Activated gamma-delta T cell treated with Interleukin-2 at 50 U/mL for 16 hours (primary cell): Measurements from ENCODE around the gene ABHD5.

Source experiments
- DNase-seq: peaks from one replicate; pipeline ENCODE4 v3.0.0-alpha.2; 2020

The ABHD5 gene

GRCh38 chr3:43686333-43686699 is 4.4 kb upstream of the ABHD5 start:
- no peak for DNase-seq

DNA sequence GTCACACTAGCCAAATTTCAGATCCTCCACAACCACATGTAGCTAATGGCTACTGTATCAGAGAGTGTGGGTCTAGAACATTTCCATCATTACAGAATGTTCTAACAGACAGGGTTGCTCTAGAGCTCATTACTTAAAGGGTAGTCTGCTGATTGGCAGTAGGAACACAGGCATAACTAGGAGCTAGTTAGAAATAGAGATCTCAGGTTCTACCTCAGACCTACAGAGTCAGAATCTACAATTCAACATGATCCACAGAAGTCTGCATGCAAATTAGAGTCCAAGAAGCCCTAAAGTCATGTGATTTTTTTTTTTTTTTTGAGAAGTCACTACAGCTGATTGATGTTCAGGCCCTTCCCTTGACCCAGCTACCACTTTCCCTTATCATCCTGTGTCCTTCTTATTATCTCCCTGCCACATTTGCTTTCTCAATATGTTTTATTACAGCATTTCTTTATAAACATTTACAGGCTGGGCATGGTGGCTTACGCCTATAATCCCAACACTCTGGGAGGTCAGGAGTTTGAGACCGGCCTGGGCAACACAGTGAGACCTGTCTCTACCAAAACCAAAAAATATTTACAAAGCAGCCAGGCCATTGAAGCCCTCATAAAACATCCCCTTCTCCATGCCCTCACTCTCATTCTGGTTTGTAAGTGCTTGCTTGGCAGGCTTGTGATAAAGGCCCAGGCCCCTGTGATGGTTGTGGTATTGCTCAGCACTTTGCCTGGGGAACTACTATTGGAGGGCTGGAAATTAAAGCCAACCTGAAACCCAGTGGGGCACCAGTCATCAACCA is 3.8 kb upstream of the ABHD5 start:
- no peak for DNase-seq

DNA sequence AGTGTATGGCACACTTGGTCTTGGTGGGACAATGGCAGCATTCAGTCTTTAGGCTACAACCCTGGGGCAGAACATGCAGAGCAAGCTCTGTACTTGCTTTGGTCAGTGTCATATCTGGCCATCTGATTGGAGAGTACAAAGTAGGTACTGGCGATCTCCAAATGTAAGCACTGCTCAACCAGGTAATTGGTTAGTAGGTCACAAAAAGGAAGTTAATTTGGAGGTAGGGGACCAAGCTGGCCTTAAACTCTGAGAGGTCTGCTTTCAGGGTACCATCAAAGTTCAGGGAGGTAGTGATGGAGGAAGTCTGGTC is 3.3 kb upstream of the ABHD5 start:
- no peak for DNase-seq

- DNase-seq = no peak
Measured at GRCh38 chr3:43688245-43688650, 2.5 kb upstream of the ABHD5 start.

DNA sequence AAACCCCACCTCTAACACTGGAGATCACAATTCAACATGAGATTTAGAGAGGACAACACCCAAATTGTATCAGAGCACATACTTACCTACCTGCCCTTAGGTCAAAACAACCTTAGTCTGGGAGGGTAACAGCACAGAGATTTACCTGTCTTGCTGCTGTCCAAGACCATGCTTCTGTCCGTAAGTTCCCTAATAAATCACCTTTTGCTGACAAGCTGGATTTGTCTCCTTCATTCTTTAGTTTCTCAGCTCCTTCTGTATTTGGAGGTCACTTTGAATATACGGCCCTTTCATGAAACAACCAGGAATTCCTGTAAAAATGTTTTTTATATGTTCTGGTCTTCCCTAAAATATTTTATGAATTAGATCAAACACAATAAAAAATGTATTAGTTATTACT is 1.6 kb upstream of the ABHD5 start:
- no peak for DNase-seq

DNA sequence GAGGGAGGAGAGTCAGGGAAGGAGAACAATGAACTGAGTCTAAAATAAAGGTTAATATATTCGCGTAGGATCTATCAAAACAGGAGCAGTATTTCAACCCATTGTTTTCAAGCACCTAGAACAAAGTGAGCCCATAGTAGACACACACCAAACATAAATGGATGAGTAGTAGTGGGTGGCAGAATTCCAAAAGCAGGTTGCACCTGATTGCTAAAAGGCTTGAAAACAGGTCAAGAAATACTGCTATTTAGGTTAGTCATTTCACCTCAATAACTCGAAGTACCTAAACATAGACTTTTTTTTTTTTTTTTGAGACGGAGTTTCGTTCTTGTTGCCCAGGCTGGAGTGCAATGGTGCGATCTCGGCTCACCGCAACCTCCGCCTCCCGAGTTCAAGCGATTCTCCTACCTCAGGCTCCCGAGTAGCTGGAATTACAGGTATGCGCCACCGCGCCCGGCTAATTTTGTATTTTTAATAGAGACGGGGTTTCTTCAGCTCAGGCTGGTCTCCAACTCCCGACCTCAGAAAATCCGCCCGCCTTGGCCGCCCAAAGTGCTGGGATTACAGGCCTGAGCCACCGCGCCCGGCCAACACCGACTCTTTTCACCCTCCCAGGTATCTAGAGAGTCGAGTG is 855 bp upstream of the ABHD5 start:
- DNase-seq = no peak

GRCh38 chr3:43691120-43691995 is 620 bp downstream of the ABHD5 start:
- DNase-seq = peak; percentile 28

GRCh38 chr3:43692085-43692855 is 1.5 kb downstream of the ABHD5 start:
- DNase-seq = no peak

- no peak for DNase-seq
Measured at GRCh38 chr3:43692971-43693370, 2.2 kb downstream of the ABHD5 start.

GRCh38 chr3:43693594-43693993 is 2.9 kb downstream of the ABHD5 start:
- DNase-seq = no peak

DNA sequence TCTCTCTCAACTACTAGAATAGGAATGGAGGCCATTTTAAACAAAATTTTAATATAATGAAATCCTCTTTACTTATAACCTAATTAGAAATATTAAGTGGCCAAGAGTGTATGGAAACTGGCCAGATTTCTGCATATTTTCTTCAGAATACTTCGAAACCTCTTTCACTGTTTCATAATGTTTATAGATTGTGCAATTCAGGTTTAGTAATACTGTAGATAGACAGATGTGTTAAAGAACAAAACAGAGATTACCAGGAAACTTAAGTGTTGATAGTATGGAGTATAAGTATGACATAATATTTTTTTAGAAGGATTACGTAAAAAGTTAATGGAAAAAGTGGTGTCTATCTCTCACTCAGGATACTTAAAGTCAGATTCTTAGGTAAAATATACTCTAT is 4.7 kb downstream of the ABHD5 start:
- DNase-seq = no peak

DNA sequence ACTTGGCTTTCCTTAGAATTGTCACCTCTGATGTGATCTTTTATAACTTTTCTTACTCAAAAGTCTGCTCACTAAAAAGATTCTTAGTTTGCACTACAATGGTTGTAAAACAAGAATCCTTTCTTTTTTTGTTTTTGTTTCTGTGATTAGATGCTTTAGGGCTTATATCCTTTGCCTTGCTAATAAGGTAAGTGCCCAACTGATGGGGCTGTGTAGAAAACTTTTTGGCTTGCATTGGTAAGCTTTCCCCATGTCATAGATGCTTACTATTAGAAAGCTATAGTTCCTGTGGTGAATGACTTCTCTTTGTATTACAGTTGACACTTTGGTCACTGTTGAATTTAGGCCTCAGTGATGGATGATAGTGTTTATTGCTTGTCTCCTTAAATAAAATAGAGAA is 5.1 kb downstream of the ABHD5 start:
- no peak for DNase-seq

DNA sequence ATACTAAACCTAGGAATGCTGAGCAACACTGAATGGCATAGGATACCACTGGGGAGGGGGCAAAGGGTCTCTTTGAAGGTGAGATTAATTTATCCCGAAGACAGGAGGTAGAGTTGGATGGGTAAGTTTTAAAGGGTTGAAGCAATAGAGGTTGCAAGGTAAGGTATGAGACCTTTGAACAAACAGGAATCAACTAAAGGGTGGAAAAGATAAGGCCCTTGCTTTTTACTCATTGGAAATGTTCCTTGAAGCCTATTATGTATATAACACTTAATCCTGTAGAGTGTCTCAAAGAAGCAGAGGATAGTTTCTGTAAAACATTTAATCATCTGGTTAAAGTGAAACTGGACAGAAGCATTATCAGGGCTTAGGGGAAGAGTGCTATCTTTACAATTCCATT is 5.7 kb downstream of the ABHD5 start:
- DNase-seq = no peak

GRCh38 chr3:43696881-43697280 is 6.1 kb downstream of the ABHD5 start:
- DNase-seq = no peak

- DNase-seq = no peak
Measured at GRCh38 chr3:43699864-43700263, 9.1 kb downstream of the ABHD5 start.

GRCh38 chr3:43704697-43705096 is 14.0 kb downstream of the ABHD5 start:
- DNase-seq = no peak

DNA sequence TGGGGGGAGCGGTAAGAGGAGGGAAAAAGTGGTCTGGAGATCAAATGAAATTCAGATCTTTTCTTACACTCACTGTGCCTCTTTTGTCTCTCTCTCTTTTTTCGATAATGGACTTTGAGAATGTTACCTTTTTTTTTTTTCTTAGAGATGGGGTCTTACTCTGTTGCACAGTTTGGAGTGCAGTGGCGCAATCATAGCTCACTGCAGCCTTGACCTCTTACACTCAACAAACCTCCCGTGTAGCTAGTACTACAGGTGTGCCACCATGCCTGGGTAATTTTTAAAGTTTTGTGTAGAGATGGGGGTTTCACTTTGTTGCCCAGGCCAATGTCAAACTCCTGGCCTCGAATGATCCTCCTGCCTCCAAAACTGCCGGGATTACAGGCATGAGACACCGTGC is 15.6 kb downstream of the ABHD5 start:
- DNase-seq = no peak

DNA sequence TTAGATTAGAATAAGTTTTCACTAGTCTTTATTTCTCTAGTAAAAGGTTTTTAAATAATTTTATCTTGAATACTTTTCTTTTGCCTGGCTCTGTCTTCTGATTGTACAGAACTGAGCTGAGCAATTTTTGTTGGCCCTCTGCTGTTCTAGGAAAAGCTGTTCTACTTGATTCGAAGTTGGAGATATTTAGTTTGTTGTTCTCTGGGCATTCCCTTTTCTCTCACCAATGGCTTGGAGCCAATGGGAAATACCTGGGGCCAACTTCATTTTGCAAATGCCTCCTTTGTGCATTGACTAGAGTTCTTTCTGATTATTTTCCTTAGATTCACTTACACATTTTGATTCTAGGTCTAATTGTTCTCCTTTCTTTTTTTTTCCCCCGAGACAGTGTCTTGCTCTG is 16.5 kb downstream of the ABHD5 start:
- no peak for DNase-seq

DNA sequence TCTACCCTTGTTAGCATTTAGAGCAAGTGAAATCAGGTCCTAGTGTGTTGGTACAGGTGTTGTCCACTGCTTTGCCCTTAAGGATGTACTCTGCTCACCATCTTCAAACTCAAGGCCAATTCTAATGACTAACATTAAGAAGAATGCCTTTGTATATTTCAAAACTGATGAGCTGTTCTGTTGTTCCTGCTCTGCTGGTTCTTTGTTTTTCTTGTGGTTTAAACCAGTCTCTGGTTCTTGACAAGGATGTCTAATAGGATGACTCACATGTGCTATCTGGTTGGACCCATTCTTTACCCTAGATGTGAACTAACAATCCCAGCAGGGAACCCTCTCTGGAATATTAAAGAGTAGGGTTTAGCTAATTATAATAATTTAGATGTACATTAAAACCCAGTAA is 17.3 kb downstream of the ABHD5 start:
- no peak for DNase-seq

- DNase-seq = no peak
Measured at GRCh38 chr3:43709022-43709421, 18.3 kb downstream of the ABHD5 start.

DNA sequence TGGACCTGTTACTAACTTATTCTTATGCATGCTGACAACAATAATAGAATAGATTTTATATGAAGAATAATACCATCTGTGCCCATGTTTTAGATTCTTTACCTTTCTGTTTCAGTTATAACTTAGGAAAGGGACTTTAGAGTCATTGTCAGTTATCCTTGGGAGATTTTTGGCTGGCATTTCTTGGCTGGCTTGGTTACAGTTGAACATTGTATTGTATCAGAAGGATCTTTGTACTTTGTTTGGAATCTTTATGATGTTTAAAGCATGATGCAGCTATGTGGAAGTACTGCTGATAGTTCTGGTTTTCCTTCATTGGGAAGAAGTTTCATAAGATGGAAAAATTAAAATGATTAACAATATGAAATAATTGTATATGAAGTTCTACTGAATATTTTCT is 19.9 kb downstream of the ABHD5 start:
- DNase-seq = no peak

- no peak for DNase-seq
Measured at GRCh38 chr3:43718296-43718695, 27.6 kb downstream of the ABHD5 start.

DNA sequence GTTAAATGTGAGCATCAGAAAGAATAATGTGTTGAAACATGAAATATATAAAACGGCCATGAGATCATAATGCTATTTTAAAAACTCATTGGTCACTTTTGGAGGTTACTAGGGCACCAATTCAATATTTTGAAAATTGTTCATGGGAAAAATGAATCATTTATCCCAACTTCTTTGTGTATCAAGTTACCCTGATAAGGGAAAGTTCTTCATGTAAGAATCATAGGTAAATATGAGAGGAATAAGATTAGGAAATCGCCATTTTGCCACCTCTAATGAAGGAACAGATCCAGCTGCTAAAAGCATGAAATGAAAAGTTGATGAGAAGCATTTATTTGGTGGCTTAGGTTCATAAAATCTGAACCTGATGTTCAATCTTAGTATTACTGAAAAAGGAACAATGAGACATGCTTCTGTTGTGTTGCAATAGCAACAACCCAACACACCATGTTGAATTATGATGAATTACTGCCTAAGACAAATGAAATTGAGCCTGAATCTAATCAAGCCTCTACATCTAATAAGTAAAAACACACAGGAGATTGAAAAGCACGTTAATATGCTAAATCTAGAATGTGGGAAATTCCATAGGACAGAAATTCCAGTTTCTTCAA is 32.5 kb downstream of the ABHD5 start:
- no peak for DNase-seq
